OCI-LY7 (cell line): ENCODE measurements around the gene ELP4. TPM values are rescaled to one million over a fixed set of nuclear protein-coding genes. Genes with fewer than 3 reads are reported as not detected.

Source experiments
- BruUV-seq: library from RNA; stranded (reverse); fragments of 400-500 nt; replicated peaks from 2 replicates; lab custom pipeline; 2021; lab: Mats Ljungman, UMichigan
- CTCF ChIA-PET: fragments of 300-600 bp; sonication (Branson Sonifier 250); formaldehyde crosslinking; loops from one replicate; lab custom pipeline; 2022; ENCODE audit warnings: antibody characterized with exemption; ENCODE audit not compliant: unreplicated experiment; lab: Charles Lee
- POLR2A ChIA-PET: fragments of 300-600 bp; sonication (Branson Sonifier 250); formaldehyde crosslinking; loops from one replicate; lab custom pipeline; 2022; ENCODE audit warnings: antibody characterized with exemption; lab: Charles Lee
- DNase-seq: peaks from one replicate; pipeline ENCODE4 v3.0.0-alpha.2; 2015; ENCODE audit warnings: low spot score
- H2AFZ ChIP-seq: fragments of 200-600 bp; sonication (generic), shearing (Covaris generic); 2 replicates; pipeline ENCODE4 v1.6.1; 2014; ENCODE audit warnings: mild to moderate bottlenecking, antibody characterized with exemption, low read length, moderate library complexity
- H3K27ac ChIP-seq: fragments of 200-600 bp; sonication (generic); 2 replicates; pipeline ENCODE4 v1.5.1; 2014; ENCODE audit warnings: mixed run types, low read depth, mild to moderate bottlenecking, moderate library complexity, low read length, inconsistent platforms; ENCODE audit not compliant: poor library complexity, severe bottlenecking
- H3K36me3 ChIP-seq: fragments of 200-600 bp; sonication (generic); 2 replicates; pipeline ENCODE4 v1.6.1; 2014; ENCODE audit warnings: mild to moderate bottlenecking, antibody characterized with exemption, low read length, moderate library complexity, mixed read lengths; ENCODE audit not compliant: insufficient read depth
- H3K4me1 ChIP-seq: fragments of 200-600 bp; sonication (generic); 2 replicates; pipeline ENCODE4 v1.5.1; 2014; ENCODE audit warnings: mild to moderate bottlenecking, low read length; ENCODE audit not compliant: insufficient read depth, poor library complexity, severe bottlenecking
- H3K4me2 ChIP-seq: fragments of 200-600 bp; sonication (generic); 2 replicates; pipeline ENCODE4 v1.6.1; 2014; ENCODE audit warnings: mild to moderate bottlenecking, low read length
- H3K4me3 ChIP-seq: fragments of 200-600 bp; sonication (generic); 2 replicates; pipeline ENCODE4 v1.5.1; 2014; ENCODE audit warnings: mild to moderate bottlenecking, low read depth, low read length; ENCODE audit not compliant: poor library complexity, severe bottlenecking
- H3K79me2 ChIP-seq: fragments of 200-600 bp; sonication (generic); 2 replicates; pipeline ENCODE4 v1.6.1; 2016; ENCODE audit warnings: low read depth, mild to moderate bottlenecking, low read length, moderate library complexity, mixed read lengths; ENCODE audit not compliant: insufficient read depth
- H3K9me2 ChIP-seq: fragments of 200-600 bp; sonication (generic); 2 replicates; pipeline ENCODE4 v1.6.1; 2016; ENCODE audit warnings: mild to moderate bottlenecking, low read length, mixed read lengths; ENCODE audit not compliant: insufficient read depth
- H3K9me3 ChIP-seq: fragments of 200-600 bp; sonication (generic); 2 replicates; pipeline ENCODE4 v1.6.1; 2014; ENCODE audit warnings: mild to moderate bottlenecking, mixed run types, low read length, mixed read lengths
- H4K20me1 ChIP-seq: fragments of 200-600 bp; sonication (generic); 2 replicates; pipeline ENCODE4 v1.6.1; 2014; ENCODE audit warnings: mild to moderate bottlenecking, antibody characterized with exemption, low read length, moderate library complexity, mixed read lengths; ENCODE audit not compliant: insufficient read depth
- EZH2phosphoT487 ChIP-seq: fragments of 200-600 bp; sonication (generic); IDR thresholded peaks from 2 replicates; pipeline ENCODE4 v1.6.1; 2018; ENCODE audit warnings: low read depth, borderline replicate concordance, mild to moderate bottlenecking, mixed run types, antibody characterized with exemption, low read length, moderate library complexity, mixed read lengths
- intact Hi-C: fragments of 100-400 bp; cut with micrococcal nuclease; formaldehyde crosslinking; loops from one replicate; pipeline ENCODE4 v1.10.0; 2022; ENCODE audit not compliant: unreplicated experiment
- total RNA-seq, 2 experiments: library from RNA; depleted of rRNA in 1 of 2; stranded (reverse); fragments of >200 nt in 1 of 2; shearing (Covaris generic) in 1 of 2; gene quantifications; 2 replicates each; pipeline ENCODE4 v1.2.3, GENCODE V29; 2014 to 2022
- TF ChIP-seq, protein P1 (sequence below): fragments of 200-600 bp; sonication (generic); conservative IDR thresholded peaks from 2 replicates; pipeline ENCODE4 v1.5.1; 2014; ENCODE audit warnings: mild to moderate bottlenecking, antibody characterized with exemption, low read length, moderate library complexity, mixed read lengths

ELP4 gene
- total RNA-seq, 2 experiments from 2014 or later, result 27.6 to 32.7 TPM

DNA sequence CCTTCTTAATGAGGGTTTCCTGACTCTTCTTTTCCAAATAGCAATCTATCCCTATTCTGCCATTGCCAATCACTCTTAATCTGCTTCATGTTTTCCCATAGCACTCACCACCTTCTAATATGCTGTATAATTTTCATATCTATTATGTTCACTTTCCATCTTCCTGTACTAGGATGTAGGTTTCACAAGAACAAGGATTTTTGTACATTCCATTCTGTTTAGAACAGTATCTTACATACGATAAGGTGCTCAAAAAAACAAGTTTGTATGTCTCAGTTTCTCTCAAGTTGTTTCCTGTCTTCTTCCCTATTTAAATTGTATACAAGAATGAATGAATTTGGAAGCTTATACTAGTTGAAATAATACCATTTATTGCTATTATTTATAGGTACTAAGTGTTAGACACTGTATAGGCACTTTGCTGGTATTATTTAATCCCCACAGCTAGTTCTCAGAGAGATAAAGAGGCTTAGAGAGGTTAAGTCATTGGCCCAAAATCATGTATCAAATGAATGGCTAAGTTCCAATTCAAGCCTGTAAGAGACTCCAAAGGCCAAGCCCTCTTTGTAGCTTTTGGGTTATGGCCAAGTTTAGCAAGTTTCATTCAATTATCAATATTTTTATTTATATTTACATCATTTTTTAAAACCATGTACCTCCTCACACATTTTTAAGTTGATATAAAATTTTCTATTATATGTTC is 166.9 kb downstream of the ELP4 start:
- no peak for DNase-seq
- H3K4me1 ChIP-seq, result no peaks in the 10 kb centered on the region
- intact Hi-C loops, result no loop called here
- H4K20me1 ChIP-seq, result no peaks in the 10 kb centered on the region
- H3K4me3 ChIP-seq, result no peak overlapping the region
- no peaks in the 10 kb centered on the region for H3K36me3 ChIP-seq
- no peak overlapping the region for H3K27ac ChIP-seq
- no peaks in the 10 kb centered on the region for H3K79me2 ChIP-seq
- no peak overlapping the region for H2AFZ ChIP-seq
- H3K9me3 ChIP-seq, result no peaks in the 10 kb centered on the region
- ChIA-PET CTCF (no interaction called here), POLR2A (interaction anchor here (0.5 kb wide), 1 partner anchor 563 kb away, joined by 3 read pairs; no protein-coding TSS in a partner anchor)
- H3K4me2 ChIP-seq, result no peak overlapping the region
- no peaks in the 10 kb centered on the region for H3K9me2 ChIP-seq
- no TSS peak for BruUV-seq
- no peak for TF ChIP-seq EZH2phosphoT487
- TF ChIP-seq, protein P1, sequence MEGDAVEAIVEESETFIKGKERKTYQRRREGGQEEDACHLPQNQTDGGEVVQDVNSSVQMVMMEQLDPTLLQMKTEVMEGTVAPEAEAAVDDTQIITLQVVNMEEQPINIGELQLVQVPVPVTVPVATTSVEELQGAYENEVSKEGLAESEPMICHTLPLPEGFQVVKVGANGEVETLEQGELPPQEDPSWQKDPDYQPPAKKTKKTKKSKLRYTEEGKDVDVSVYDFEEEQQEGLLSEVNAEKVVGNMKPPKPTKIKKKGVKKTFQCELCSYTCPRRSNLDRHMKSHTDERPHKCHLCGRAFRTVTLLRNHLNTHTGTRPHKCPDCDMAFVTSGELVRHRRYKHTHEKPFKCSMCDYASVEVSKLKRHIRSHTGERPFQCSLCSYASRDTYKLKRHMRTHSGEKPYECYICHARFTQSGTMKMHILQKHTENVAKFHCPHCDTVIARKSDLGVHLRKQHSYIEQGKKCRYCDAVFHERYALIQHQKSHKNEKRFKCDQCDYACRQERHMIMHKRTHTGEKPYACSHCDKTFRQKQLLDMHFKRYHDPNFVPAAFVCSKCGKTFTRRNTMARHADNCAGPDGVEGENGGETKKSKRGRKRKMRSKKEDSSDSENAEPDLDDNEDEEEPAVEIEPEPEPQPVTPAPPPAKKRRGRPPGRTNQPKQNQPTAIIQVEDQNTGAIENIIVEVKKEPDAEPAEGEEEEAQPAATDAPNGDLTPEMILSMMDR, result no peak

DNA sequence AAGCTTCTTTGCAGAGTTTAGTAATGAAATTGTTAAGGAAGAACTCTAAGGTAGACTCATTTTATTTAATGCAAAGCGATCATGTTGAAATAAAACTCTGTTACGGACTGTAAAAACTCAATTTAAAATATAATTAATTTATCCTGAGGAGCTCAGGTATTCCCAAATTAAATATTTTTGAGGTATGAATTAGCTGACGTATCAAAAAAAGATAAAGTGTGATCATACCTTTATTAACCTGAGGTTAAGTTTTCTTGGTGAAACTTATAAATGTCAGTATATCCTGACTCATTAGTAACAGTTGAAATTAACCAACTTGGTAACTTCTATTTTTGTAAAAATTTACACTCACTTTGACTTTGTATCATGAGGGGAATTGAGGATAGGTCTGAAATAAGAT is 171.2 kb downstream of the ELP4 start:
- Histone ChIP-seq H3K36me3 (no peaks in the 10 kb centered on the region), H4K20me1 (no peaks in the 10 kb centered on the region), H3K27ac (no peak overlapping the region), H3K9me2 (no peaks in the 10 kb centered on the region), H3K4me2 (no peak overlapping the region), H3K79me2 (no peaks in the 10 kb centered on the region), H3K4me3 (no peak overlapping the region), H2AFZ (no peak overlapping the region), H3K4me1 (no peaks in the 10 kb centered on the region), H3K9me3 (no peaks in the 10 kb centered on the region)
- BruUV-seq, result no TSS peak
- CTCF ChIA-PET, result no interaction called here
- no peak for TF ChIP-seq EZH2phosphoT487
- TF ChIP-seq, protein P1, result no peak
- intact Hi-C loops, result no loop called here
- POLR2A ChIA-PET, result interaction anchor here (1.0 to 1.1 kb wide), 2 partner anchors 9 to 24 kb away, joined by 3 to 4 read pairs; no protein-coding TSS in a partner anchor
- no peak for DNase-seq

DNA sequence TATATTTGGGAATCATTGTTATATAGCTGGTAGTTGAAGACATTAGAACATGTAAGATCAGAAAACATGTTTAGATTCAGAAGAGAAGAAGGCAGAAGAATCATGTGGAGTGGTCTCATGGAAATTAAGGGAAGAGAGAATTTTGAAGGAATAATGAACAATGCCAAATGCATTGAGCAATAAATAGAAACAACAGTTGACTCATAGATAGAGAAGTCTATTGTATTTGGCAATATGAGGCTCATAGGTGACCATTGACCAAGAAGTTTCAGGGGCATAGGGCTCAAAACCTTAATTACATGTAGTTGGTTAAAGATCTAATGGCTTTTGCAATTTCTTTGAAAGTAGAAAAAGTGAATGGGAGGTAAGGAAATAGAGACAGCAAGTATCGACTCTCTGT is 177.7 kb downstream of the ELP4 start:
- CTCF ChIA-PET, result no interaction called here
- H3K9me2 ChIP-seq, result no peaks in the 10 kb centered on the region
- no peak for DNase-seq
- no peaks in the 10 kb centered on the region for H3K79me2 ChIP-seq
- H3K4me1 ChIP-seq, result no peaks in the 10 kb centered on the region
- TF ChIP-seq, protein P1, result no peak
- TF ChIP-seq EZH2phosphoT487, result no peak
- H4K20me1 ChIP-seq, result no peaks in the 10 kb centered on the region
- no peaks in the 10 kb centered on the region for H3K36me3 ChIP-seq
- H3K4me3 ChIP-seq, result no peak overlapping the region
- no peak overlapping the region for H3K27ac ChIP-seq
- intact Hi-C loops, result no loop called here
- no peak overlapping the region for H2AFZ ChIP-seq
- BruUV-seq, result no TSS peak
- POLR2A ChIA-PET, result interaction anchor here (0.6 kb wide), 1 partner anchor 23 kb away, joined by 3 read pairs; no protein-coding TSS in a partner anchor
- no peak overlapping the region for H3K4me2 ChIP-seq
- no peaks in the 10 kb centered on the region for H3K9me3 ChIP-seq
